ENCODE data around the gene TTYH3.

TTYH3 gene

DNA sequence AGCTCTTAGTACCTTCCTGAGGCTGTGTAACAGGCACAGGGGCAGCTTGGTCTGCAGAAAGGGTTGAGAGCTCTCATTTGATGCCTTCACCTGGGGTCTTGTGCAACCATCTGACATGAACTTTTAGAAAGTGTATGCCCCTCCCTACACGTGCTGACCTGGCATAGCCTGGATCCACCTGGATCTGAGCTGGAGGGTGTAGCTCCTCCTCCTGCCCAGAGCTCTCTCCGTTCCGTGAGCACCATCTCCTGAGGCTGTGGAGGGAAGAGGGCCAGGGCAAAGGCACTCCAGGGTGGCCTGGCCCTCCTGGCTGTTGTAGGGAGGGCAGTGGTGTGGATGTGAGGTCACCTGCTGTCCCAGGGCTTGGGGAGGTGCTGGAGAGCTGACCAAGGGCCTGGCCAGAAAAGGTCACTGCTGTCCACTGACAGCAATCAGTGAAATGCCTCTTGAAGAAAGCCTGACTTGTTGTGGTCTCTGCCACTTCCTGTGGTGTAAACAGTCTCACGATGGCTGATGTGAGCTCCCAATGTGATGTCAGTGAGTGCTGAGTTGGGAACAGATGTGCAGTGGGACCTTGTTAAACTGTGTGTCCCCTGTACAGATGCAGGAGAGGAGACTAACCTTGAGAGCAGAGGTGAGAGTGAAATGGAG lies 79.2 kb downstream of the TTYH3 start:
- Histone ChIP-seq H3K36me3 (ENCODE audit: insufficient read depth, low read length) (peaks cover 5% of the 10 kb centered on the region), H3K4me3 (ENCODE audit: low read length) (no peak overlapping the region), H3K27me3 (ENCODE audit: insufficient read depth, low read length) (no peaks in the 10 kb centered on the region), H3K9ac (ENCODE audit: low read depth, low read length) (no peak overlapping the region), H3K4me1 (ENCODE audit: insufficient read depth, low read length) (no peaks in the 10 kb centered on the region), H3K9me3 (ENCODE audit: insufficient read depth, low read depth, low read length) (no peaks in the 10 kb centered on the region), H3K27ac (ENCODE audit: low read depth, low read length) (no peak overlapping the region)
- WGBS, result 66% methylated on average over 4 of the region's 4 CpGs

DNA sequence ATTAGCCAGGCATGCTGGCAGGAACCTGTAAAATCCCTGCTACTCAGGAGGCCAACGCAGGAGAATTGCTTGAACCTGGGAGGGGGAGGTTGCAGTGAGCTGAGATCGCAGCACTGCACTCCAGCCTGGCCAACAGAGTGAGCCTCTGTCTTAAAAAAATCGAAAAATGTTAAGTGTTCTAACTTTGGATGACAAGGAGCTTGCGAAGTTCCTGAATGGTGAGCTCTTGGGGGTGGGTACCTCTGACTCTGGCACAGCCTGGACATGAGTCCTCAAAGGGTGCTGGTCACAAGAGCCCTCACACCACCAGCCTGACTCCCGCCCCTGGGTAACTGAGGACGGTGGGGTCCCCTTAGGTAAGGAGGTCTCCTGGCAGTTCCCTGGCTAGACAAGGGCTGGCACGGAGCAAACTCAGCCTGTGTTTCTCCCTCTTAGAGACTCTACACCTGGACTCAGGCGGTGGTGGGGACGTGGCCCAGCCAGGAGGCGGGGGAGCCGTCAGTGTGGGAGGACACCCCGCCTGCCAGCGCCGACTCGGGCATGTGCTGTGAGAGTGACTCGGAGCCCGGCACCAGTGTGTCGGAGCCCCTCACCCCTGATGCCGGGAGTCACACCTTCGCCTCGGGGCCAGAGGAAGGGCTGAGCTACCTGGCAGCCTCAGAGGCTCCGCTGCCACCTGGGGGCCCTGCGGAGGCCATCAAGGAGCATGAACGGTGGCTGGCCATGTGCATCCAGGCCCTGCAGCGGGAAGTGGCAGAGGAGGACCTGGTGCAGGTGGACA lies 80.3 kb downstream of the TTYH3 start:
- Histone ChIP-seq H3K27ac (ENCODE audit: low read depth, low read length) (no peak overlapping the region), H3K9ac (ENCODE audit: low read depth, low read length) (no peak overlapping the region), H3K36me3 (ENCODE audit: insufficient read depth, low read length) (peaks cover 8% of the 10 kb centered on the region), H3K9me3 (ENCODE audit: insufficient read depth, low read depth, low read length) (no peaks in the 10 kb centered on the region), H3K27me3 (ENCODE audit: insufficient read depth, low read length) (no peaks in the 10 kb centered on the region), H3K4me1 (ENCODE audit: insufficient read depth, low read length) (no peaks in the 10 kb centered on the region), H3K4me3 (ENCODE audit: low read length) (no peak overlapping the region)
- 93% methylated on average over 25 of the region's 25 CpGs for WGBS

DNA sequence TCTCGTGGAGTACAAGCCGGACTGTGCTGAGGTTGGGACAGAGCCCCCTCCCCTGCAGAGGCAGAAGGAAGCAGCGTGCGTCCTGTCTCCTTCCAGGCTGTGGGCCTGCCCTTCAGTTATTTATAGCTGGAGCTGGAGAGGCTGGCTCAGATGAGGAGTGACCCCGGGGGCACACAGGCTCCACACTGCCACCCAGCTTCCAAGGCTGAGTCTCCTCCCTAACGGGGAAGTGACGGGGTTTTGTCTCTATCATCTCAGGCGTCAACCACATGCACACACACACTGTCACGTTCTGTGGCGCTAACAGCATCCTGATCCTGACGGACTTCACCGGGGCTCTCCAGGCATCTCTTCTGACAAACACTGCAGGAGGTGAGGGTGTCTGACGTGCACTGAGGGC lies 81.6 kb downstream of the TTYH3 start:
- Histone ChIP-seq H3K9ac (ENCODE audit: low read depth, low read length) (no peak overlapping the region), H3K27ac (ENCODE audit: low read depth, low read length) (no peak overlapping the region), H3K27me3 (ENCODE audit: insufficient read depth, low read length) (no peaks in the 10 kb centered on the region), H3K36me3 (ENCODE audit: insufficient read depth, low read length) (peaks cover 14% of the 10 kb centered on the region), H3K4me3 (ENCODE audit: low read length) (no peak overlapping the region), H3K9me3 (ENCODE audit: insufficient read depth, low read depth, low read length) (no peaks in the 10 kb centered on the region), H3K4me1 (ENCODE audit: insufficient read depth, low read length) (no peaks in the 10 kb centered on the region)
- WGBS, result 84% methylated on average over 13 of the region's 13 CpGs

DNA sequence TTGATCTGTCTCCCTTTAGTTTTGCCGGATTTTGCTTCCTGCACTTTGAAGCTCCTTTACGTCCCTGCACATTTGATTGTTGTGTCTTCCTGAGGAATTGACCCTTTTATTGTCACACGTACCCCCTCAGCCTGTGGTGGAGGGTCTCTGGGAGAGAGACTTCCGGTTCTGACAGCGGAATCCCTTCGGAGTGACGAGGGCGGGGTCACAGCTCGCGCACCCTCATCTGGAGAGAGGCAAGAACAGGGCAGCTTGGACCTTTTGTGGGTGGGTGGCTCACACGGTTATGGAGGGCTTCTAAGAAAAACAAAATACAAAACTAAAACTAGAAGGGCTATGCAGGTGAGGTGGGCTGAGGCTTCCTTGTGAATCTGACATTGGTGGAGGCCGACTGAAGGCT lies 82.2 kb downstream of the TTYH3 start:
- no peaks in the 10 kb centered on the region for H3K9me3 ChIP-seq (ENCODE audit: insufficient read depth, low read depth, low read length)
- WGBS, result 92% methylated on average over 12 of the region's 12 CpGs
- H3K27me3 ChIP-seq (ENCODE audit: insufficient read depth, low read length), result no peaks in the 10 kb centered on the region
- H3K27ac ChIP-seq (ENCODE audit: low read depth, low read length), result no peak overlapping the region
- no peak overlapping the region for H3K4me3 ChIP-seq (ENCODE audit: low read length)
- no peak overlapping the region for H3K9ac ChIP-seq (ENCODE audit: low read depth, low read length)
- no peaks in the 10 kb centered on the region for H3K4me1 ChIP-seq (ENCODE audit: insufficient read depth, low read length)
- peaks cover 16% of the 10 kb centered on the region for H3K36me3 ChIP-seq (ENCODE audit: insufficient read depth, low read length)
